Parathyroid adenoma (tissue), 2 donors: ENCODE measurements around the gene ZDHHC11.

Experiments
- H2AFZ ChIP-seq: fragments of 300-600 bp; sonication (generic); one replicate; pipeline ENCODE4 v1.7.0; 2017; ENCODE audit warnings: antibody characterized with exemption, mild to moderate bottlenecking
- H3K27ac ChIP-seq: fragments of 300-600 bp; sonication (generic); one replicate; pipeline ENCODE4 v1.7.0; 2017
- H3K27me3 ChIP-seq: fragments of 300-600 bp; sonication (generic); one replicate; pipeline ENCODE4 v1.7.0; 2017; ENCODE audit warnings: low read length; ENCODE audit not compliant: control insufficient read depth, insufficient read depth
- H3K36me3 ChIP-seq: fragments of 300-600 bp; sonication (generic); one replicate; pipeline ENCODE4 v1.7.0; 2017; ENCODE audit warnings: low read length; ENCODE audit not compliant: control insufficient read depth, insufficient read depth
- H3K4me1 ChIP-seq: fragments of 300-600 bp; sonication (generic); one replicate; pipeline ENCODE4 v1.7.0; 2017; ENCODE audit warnings: control low read depth
- H3K4me2 ChIP-seq: fragments of 300-600 bp; sonication (generic); one replicate; pipeline ENCODE4 v1.7.0; 2017; ENCODE audit warnings: low read length
- H3K4me3 ChIP-seq: fragments of 300-600 bp; sonication (generic); one replicate; pipeline ENCODE4 v1.7.0; 2017; ENCODE audit warnings: low read depth, low read length
- H3K79me2 ChIP-seq: fragments of 300-600 bp; sonication (generic); one replicate; pipeline ENCODE4 v1.7.0; 2017; ENCODE audit warnings: control low read depth
- H3K9ac ChIP-seq: fragments of 300-600 bp; sonication (generic); one replicate; pipeline ENCODE4 v1.7.0; 2017; ENCODE audit warnings: mild to moderate bottlenecking
- H3K9me3 ChIP-seq: fragments of 300-600 bp; sonication (generic); one replicate; pipeline ENCODE4 v1.7.0; 2017; ENCODE audit warnings: low read length; ENCODE audit not compliant: control insufficient read depth
- CTCF ChIP-seq: fragments of 300-600 bp; sonication (generic); IDR thresholded peaks from one replicate; pipeline ENCODE4 v1.7.0; 2017; ENCODE audit warnings: antibody characterized with exemption, mild to moderate bottlenecking
- donor health status: primary hyperparathyroidism.

ZDHHC11 gene

GRCh38 chr5:850511-851006 lies at the start of gene ZDHHC11:
ZDHHC11 (minus strand) TSS chr5:850986; CDS start chr5:850602, 384 bp downstream.
- peaks cover 3% of the 10 kb centered on the region for H3K27me3 ChIP-seq
- TF ChIP-seq CTCF, result no peak
- H3K9ac ChIP-seq, result no peak within 1 kb of the TSS
- no peaks in the 10 kb centered on the region for H3K36me3 ChIP-seq
- no peak within 1 kb of the TSS for H3K4me2 ChIP-seq
- no peaks in the 10 kb centered on the region for H3K9me3 ChIP-seq
- no peak within 1 kb of the TSS for H3K27ac ChIP-seq
- H3K79me2 ChIP-seq, result no peaks in the 10 kb centered on the region
- H3K4me1 ChIP-seq, result no peaks in the 10 kb centered on the region
- no peak within 1 kb of the TSS for H2AFZ ChIP-seq
- no peak within 1 kb of the TSS for H3K4me3 ChIP-seq

DNA sequence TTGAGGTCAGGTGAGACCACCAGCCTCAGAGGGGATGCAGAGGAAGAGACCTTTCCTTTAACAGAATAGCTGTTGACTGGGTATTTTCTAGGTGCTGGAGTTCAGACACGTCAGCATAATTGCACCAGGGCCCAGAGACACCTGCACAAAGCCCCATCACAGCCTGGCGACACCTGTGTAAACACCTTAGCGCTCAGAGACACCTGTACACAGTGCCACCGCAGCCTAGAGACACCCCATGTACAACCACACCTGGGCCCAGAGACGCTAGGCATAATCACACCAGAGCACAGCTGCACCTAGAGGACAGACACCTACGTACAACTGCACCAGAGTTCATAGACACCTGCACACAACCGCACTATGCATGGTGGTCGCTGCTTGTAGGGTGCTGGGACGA lies 42.9 kb upstream of the ZDHHC11 start:
- Histone ChIP-seq H3K36me3 (no peaks in the 10 kb centered on the region), H3K4me1 (peaks cover 3% of the 10 kb centered on the region), H3K4me3 (no peak overlapping the region), H3K9ac (no peak overlapping the region), H3K4me2 (no peak overlapping the region), H2AFZ (no peak overlapping the region), H3K9me3 (no peaks in the 10 kb centered on the region), H3K27ac (no peak overlapping the region), H3K27me3 (no peaks in the 10 kb centered on the region), H3K79me2 (peaks cover 12% of the 10 kb centered on the region)
- TF ChIP-seq CTCF, result no peak

DNA sequence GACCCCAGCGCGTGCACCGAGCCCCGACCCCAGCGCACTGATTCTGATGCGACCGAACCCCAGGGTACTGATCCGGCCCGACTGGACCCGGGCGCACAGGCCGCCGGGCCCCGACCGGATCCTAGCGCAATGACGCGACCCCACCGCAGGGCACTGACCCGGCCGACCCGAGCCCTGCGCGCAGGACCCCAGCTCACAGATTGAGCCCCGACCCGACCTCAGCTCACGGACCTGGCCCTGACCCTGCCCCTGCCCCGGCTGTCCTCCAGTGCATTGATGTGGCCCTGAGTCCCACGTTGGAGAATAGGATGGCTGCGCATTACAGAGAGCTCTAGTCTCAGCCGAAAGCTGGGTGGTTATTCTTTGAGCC lies 42.3 kb upstream of the ZDHHC11 start:
- Histone ChIP-seq H3K9me3 (no peaks in the 10 kb centered on the region), H3K4me1 (peaks cover 3% of the 10 kb centered on the region), H3K36me3 (no peaks in the 10 kb centered on the region), H3K27me3 (no peaks in the 10 kb centered on the region), H3K4me3 (no peak overlapping the region), H3K27ac (no peak overlapping the region), H3K9ac (no peak overlapping the region), H3K79me2 (peaks cover 12% of the 10 kb centered on the region), H2AFZ (peak overlapping the region; percentile 82), H3K4me2 (peak overlapping the region; percentile 90)
- TF ChIP-seq CTCF, result no peak

- peaks cover 12% of the 10 kb centered on the region for H3K79me2 ChIP-seq
- TF ChIP-seq CTCF, result peak; percentile 10
- H3K36me3 ChIP-seq, result no peaks in the 10 kb centered on the region
- H2AFZ ChIP-seq, result peak within 1 kb of the TSS; percentile 85
- H3K9me3 ChIP-seq, result no peaks in the 10 kb centered on the region
- peak within 1 kb of the TSS; percentile 55 for H3K9ac ChIP-seq
- H3K27ac ChIP-seq, result peak within 1 kb of the TSS; percentile 61
- H3K4me1 ChIP-seq, result peaks cover 3% of the 10 kb centered on the region
- peak within 1 kb of the TSS; percentile 87 for H3K4me3 ChIP-seq
- H3K27me3 ChIP-seq, result no peaks in the 10 kb centered on the region
- peak within 1 kb of the TSS; percentile 90 for H3K4me2 ChIP-seq
Measured at GRCh38 chr5:892394-893136, 41.8 kb upstream of the ZDHHC11 start, which contains the start of the genes BRD9 and TRIP13. BRD9 (minus strand) TSS chr5:892801; CDS start chr5:892657, 144 bp downstream. TRIP13 (plus strand) TSS chr5:892884; CDS start chr5:892999, 115 bp downstream.
